GM19193 (cell line): ENCODE data around the gene SSR4.

ENCODE experiments used
- POLR2A ChIP-seq: IDR thresholded peaks from 4 replicates; pipeline ENCODE4 v1.6.1; 2011; ENCODE audit not compliant: insufficient read depth, insufficient read length; ENCODE audit errors: extremely low read depth

Gene SSR4

GRCh38 chrX:153828308-153828707, 33.8 kb downstream of the SSR4 start:
- TF ChIP-seq POLR2A = no peak

- no peak for TF ChIP-seq POLR2A
Observed at GRCh38 chrX:153828723-153829548, 34.5 kb downstream of the SSR4 start.

GRCh38 chrX:153829549-153829798, 35.0 kb downstream of the SSR4 start:
- TF ChIP-seq POLR2A = no peak

GRCh38 chrX:153829799-153830639, 35.6 kb downstream of the SSR4 start, which contains the start of gene PDZD4:
PDZD4 (minus strand) TSS chrX:153830544; CDS start chrX:153830298, 246 bp downstream.
- TF ChIP-seq POLR2A = no peak

DNA sequence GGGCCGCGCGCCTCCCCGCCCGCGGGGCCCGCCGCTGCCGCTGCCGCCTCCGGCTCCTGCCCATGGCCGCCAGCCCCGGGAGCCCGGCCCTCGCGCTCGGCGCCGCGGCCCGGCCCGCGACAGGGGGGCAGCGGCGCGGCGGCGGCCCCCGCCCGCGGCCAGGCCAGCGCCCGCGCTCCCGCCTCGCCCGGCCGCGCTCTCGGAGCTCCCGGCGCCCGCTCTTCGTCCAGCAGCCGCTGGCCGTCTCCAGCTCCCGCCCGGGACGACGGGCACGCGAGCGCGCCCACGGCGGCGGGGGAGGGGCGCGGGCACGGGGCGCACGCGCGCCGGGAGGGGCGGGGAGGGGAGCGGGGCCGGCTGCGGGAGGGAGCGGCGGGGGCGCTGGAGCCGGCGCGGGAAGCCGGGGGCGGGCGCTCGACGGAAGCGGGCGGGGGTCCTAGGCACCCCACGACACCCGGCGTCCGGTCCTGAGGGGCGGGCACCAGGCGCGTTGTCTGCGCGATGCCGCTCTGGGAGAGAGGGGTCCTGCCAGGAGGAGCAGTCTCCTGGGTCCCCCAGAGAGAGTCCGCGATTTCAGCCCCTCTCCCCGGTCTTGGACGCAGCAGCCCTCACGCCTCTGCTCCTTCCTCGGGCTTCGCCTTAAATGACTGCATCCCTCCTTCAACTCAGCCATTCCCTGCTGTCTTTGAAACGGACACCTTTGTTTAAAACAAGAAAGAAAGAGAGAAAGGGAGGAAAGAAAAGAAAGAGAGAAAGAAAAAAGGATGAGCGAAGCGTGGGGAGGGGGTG, 36.4 kb downstream of the SSR4 start:
- no peak for TF ChIP-seq POLR2A

DNA sequence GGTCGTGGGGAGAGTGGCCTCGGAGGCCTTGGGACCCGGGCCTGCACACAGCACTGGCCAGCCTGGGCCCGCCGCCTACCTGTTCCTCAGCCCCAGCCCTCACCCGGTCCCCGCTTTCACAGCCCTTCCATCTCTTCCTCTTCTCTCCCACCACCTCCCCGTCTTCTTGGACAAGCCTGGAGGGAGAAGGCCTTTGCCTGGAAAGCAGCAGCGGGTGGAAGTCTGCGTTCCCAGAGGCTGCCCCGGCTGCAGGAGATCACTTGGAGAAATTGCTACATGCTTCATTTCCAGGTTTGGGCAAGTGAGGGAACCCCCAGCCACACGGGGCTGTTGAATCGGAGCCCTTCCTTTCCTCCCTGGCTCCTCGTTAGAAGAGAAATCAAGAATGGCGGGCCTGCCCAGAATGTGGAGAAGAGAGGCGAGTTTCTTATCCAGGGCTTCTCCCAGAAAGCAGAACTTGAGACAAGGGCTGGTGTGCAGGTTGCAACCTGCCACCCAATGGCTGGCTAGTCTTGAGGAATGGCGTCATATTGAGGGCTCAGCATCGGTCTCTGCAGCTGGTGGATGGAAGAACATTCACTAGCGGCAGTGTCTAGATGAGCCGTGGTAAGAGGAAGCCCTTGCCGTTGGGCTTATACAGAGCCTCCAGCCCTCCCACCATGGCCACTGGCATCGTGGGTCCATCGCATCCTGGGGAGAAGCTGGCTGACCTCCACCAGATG, 37.1 kb downstream of the SSR4 start:
- TF ChIP-seq POLR2A = no peak

DNA sequence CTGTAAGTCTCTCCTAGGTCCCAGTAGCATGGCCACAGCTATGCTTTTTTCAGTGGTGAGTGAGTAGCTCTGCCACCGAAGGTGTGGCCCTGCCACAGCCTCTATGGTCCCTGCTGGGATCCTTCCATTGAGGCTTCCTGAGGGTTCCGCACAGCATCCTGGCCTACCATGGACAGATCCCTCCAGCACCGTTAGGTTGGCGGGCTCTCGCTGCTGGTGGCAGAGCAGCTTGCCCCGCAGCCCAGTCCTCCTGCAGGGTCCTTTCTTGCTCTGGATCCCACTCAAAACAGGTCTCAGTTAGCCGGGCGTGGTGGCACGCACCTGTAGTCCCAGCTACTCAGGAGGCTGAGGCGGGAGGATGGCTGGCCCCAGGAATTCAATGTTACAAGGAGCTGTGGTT, 38.3 kb downstream of the SSR4 start:
- no peak for TF ChIP-seq POLR2A

DNA sequence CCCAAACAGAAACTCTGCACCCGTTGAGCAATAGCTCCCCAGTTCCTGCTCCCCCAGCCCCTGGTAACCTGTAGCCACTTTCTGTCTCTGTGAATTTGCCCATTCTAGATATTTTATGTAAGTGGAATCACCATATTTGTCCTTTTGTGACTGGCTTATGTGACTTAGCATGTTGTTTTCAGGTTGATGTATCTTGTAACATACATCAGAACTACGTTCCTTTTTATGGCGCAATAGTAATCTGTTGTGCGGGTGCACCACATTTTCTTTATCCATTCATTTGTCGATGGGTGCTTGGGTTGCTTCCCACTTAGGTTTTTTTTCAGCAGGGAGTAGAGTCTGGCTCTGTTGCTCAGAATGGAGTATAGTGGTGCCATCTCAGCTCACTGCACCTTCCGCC, 42.5 kb downstream of the SSR4 start:
- TF ChIP-seq POLR2A = no peak

GRCh38 chrX:153844509-153845082, 50.1 kb downstream of the SSR4 start:
- TF ChIP-seq POLR2A = no peak

GRCh38 chrX:153845195-153845594, 50.7 kb downstream of the SSR4 start:
- TF ChIP-seq POLR2A = no peak

DNA sequence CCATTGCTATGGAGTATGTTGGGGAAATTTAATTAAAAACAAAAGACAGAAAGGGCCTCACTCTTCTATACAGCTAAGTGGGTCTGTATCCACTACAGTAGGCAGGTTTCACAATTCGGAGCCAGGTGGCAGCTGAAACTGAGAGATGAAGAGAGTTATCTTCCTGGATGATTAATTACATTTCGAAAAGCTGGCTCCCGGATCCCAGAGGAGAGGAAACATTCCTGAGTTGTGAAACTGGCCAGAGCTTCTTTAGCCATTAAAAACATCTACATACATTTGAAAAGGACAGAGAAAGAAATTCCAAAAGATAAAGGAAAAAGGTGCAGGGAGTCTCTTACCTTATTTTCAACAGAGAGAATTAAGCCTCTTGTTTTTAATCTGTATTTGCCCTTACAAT, 51.4 kb downstream of the SSR4 start:
- TF ChIP-seq POLR2A = no peak
